GF-D8 (cell line): Measurements from ENCODE around the gene TUNAR.

ENCODE experiments used
- DNase-seq: peaks from one replicate; lab custom pipeline; 2025; lab: John Stamatoyannopoulos, UW

The TUNAR gene

GRCh38 chr14:95872777-95873176, 3.9 kb upstream of the TUNAR start:
- DNase-seq: no peak

- DNase-seq: no peak
These were observed 536 bp upstream of the TUNAR start for GRCh38 chr14:95875831-95876760.

GRCh38 chr14:95877633-95878032, 1.0 kb downstream of the TUNAR start:
- DNase-seq: no peak

GRCh38 chr14:95884377-95884776, 7.7 kb downstream of the TUNAR start:
- DNase-seq: no peak

GRCh38 chr14:95885278-95885677, 8.6 kb downstream of the TUNAR start:
- DNase-seq: no peak

GRCh38 chr14:95885866-95886265, 9.2 kb downstream of the TUNAR start:
- DNase-seq: no peak

- no peak for DNase-seq
These were observed 9.9 kb downstream of the TUNAR start for GRCh38 chr14:95886366-95887056.

- DNase-seq: no peak
These were observed 10.7 kb downstream of the TUNAR start for GRCh38 chr14:95887351-95887750.

GRCh38 chr14:95889236-95889979, 12.8 kb downstream of the TUNAR start:
- DNase-seq: no peak

- no peak for DNase-seq
These were observed 15.1 kb downstream of the TUNAR start for GRCh38 chr14:95891742-95892141.

GRCh38 chr14:95892142-95892541, 15.5 kb downstream of the TUNAR start:
- no peak for DNase-seq

- no peak for DNase-seq
These were observed 19.1 kb downstream of the TUNAR start for GRCh38 chr14:95895720-95896119.

- no peak for DNase-seq
These were observed 20.0 kb downstream of the TUNAR start for GRCh38 chr14:95896498-95897135.

- DNase-seq: no peak
These were observed 20.6 kb downstream of the TUNAR start for GRCh38 chr14:95897280-95897679.

- DNase-seq: no peak
These were observed 24.4 kb downstream of the TUNAR start for GRCh38 chr14:95901054-95901453.

- DNase-seq: no peak
These were observed 25.7 kb downstream of the TUNAR start for GRCh38 chr14:95902273-95902826.

- no peak for DNase-seq
These were observed 26.5 kb downstream of the TUNAR start for GRCh38 chr14:95903165-95903564.

- no peak for DNase-seq
These were observed 27.0 kb downstream of the TUNAR start for GRCh38 chr14:95903616-95904107.

GRCh38 chr14:95906591-95906990, 30.0 kb downstream of the TUNAR start:
- DNase-seq: no peak

- DNase-seq: no peak
These were observed 34.0 kb downstream of the TUNAR start for GRCh38 chr14:95910628-95911027.

GRCh38 chr14:95911456-95911855, 34.8 kb downstream of the TUNAR start:
- no peak for DNase-seq

GRCh38 chr14:95915330-95915729, 38.7 kb downstream of the TUNAR start:
- DNase-seq: no peak
